ENCODE measurements around the gene ANXA4.

DNA sequence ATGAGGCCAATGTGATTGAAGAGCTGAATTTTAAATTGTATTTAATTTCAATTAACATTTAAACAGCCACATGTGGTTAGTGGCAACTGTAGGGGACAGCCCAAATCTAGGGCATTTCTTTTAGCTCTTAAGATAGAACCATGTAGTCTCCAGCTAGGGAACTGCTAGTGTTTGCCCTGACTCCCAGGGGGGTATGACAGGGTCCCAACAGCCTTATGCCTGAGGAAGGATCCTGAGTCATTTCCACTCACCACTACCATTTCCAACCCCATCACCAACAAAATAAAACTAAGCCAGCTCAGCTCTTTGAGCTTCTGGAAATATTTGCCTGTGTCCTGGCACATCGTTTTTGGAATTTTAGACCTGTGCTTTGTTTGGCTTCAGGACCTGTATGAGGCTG, 73.8 kb downstream of the ANXA4 start:
- TF ChIP-seq ZNF232 (CRISPR knock-in tag; IDR thresholded peaks at IDR 0.05) (no peak), TCF7 (CRISPR knock-in tag; IDR thresholded peaks at IDR 0.05; ENCODE audit: low read depth) (no peak), ATF1 (CRISPR knock-in tag; IDR thresholded peaks at IDR 0.05) (no peak), TEAD1 (CRISPR knock-in tag; IDR thresholded peaks at IDR 0.05) (no peak), NFYB (CRISPR knock-in tag; conservative IDR thresholded peaks at IDR 0.05; ENCODE audit: low read depth) (no peak)
- TF ChIP-seq, protein P1, sequence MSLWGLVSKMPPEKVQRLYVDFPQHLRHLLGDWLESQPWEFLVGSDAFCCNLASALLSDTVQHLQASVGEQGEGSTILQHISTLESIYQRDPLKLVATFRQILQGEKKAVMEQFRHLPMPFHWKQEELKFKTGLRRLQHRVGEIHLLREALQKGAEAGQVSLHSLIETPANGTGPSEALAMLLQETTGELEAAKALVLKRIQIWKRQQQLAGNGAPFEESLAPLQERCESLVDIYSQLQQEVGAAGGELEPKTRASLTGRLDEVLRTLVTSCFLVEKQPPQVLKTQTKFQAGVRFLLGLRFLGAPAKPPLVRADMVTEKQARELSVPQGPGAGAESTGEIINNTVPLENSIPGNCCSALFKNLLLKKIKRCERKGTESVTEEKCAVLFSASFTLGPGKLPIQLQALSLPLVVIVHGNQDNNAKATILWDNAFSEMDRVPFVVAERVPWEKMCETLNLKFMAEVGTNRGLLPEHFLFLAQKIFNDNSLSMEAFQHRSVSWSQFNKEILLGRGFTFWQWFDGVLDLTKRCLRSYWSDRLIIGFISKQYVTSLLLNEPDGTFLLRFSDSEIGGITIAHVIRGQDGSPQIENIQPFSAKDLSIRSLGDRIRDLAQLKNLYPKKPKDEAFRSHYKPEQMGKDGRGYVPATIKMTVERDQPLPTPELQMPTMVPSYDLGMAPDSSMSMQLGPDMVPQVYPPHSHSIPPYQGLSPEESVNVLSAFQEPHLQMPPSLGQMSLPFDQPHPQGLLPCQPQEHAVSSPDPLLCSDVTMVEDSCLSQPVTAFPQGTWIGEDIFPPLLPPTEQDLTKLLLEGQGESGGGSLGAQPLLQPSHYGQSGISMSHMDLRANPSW (CRISPR knock-in tag; conservative IDR thresholded peaks at IDR 0.05; ENCODE audit: low read depth): no peak
- TF ChIP-seq, protein P2, sequence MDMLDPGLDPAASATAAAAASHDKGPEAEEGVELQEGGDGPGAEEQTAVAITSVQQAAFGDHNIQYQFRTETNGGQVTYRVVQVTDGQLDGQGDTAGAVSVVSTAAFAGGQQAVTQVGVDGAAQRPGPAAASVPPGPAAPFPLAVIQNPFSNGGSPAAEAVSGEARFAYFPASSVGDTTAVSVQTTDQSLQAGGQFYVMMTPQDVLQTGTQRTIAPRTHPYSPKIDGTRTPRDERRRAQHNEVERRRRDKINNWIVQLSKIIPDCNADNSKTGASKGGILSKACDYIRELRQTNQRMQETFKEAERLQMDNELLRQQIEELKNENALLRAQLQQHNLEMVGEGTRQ (CRISPR knock-in tag; IDR thresholded peaks at IDR 0.05): no peak
